Ovary (tissue), 9 donors: ENCODE measurements around the gene DHRS12. TPM values are rescaled to one million over a fixed set of nuclear protein-coding genes. Genes with fewer than 3 reads are reported as not detected.

Experiments
- DNase-seq, 5 donors: peaks; one replicate each; pipeline ENCODE4 v3.0.0-alpha.2; 2019 to 2020
- H3K27ac ChIP-seq, 2 donors: fragments of 200-600 bp; one replicate each; pipeline versions ENCODE4 v1.5.1 to v1.8.0; 2019 to 2022
- H3K27me3 ChIP-seq: fragments of 200-600 bp; one replicate; pipeline ENCODE4 v1.8.0; 2022
- H3K36me3 ChIP-seq: fragments of 200-600 bp; sonication (generic); one replicate; pipeline ENCODE4 v1.5.1; 2019
- H3K4me1 ChIP-seq: one replicate; pipeline ENCODE4 v1.8.1; 2013; ENCODE audit warnings: mild to moderate bottlenecking, moderate library complexity; ENCODE audit not compliant: insufficient read depth
- H3K4me3 ChIP-seq: fragments of 200-600 bp; sonication (generic); one replicate; pipeline ENCODE4 v1.5.1; 2017
- H3K9me3 ChIP-seq, 2 donors: fragments of 200-600 bp in 1 of 2; sonication (generic) in 1 of 2; one replicate each; pipeline versions ENCODE4 v1.5.1 to v1.8.1; 2013 to 2019; ENCODE audit warnings: mild to moderate bottlenecking in 1 of 2, moderate library complexity in 1 of 2
- EP300 ChIP-seq: sonication (generic); formaldehyde crosslinking; IDR thresholded peaks from one replicate; pipeline ENCODE4 v1.6.1; 2017; ENCODE audit warnings: antibody characterized with exemption
- POLR2A ChIP-seq: fragments of 450-650 bp; IDR thresholded peaks from one replicate; pipeline ENCODE4 v1.6.1; 2017; ENCODE audit warnings: antibody characterized with exemption, mild to moderate bottlenecking, moderate library complexity
- WGBS, 3 donors: extraction: QIAGEN DNeasy Blood & Tissue Kit in 1 of 3; methylation state at CpG; one replicate each; pipeline versions ENCODE4 v1.1.5 to v1.1.7; 2013 to 2017; 5-methylcytosine and 5-hydroxymethylcytosine counted together
- intact Hi-C, 4 donors: fragments of 100-400 bp; cut with DNase I; formaldehyde crosslinking; loops; one replicate each; pipeline versions ENCODE4 v1.11.0 to v1.15.1; 2022 to 2023
- polyA plus RNA-seq, 2 donors: library from polyadenylated mRNA; stranded (reverse); fragments of 200-250 nt in 1 of 2; fragments of 350-450 nt in 1 of 2; fragmentation: Illumina TruSeq in 1 of 2; extraction: RNeasy Lipid Tissue Mini Kit (QIAGEN cat#74804) in 1 of 2; gene quantifications; one replicate each; pipeline ENCODE4 v1.2.3, GENCODE V29; 2013 to 2014
- total RNA-seq, 7 donors: library from RNA; depleted of rRNA in 2 of 7; stranded (reverse); fragments of >200 nt in 2 of 7; fragmentation: NEBNext Ultra II Directional in 3 of 7; extraction: Animal tissue kit (Norgen Biotek cat#: 25700) in 3 of 7; gene quantifications; one replicate each; pipeline versions ENCODE4 v1.1.0 to v1.2.4, GENCODE V29; 2016 to 2023
- TF ChIP-seq, protein P1 (sequence below), 3 donors: fragments of 450-650 bp in 2 of 3; fragments of 200-600 bp in 1 of 3; IDR thresholded peaks; one replicate each; pipeline versions ENCODE4 v1.5.1 to v1.8.0; 2016 to 2022; ENCODE audit warnings: antibody characterized with exemption in 3 of 3, mild to moderate bottlenecking in 1 of 3
- donor health status: DM: no; HTN: no; CAD: no; lungs with moderate emphysema.
- donor health status: DM: no; HTN: no; CAD: no.
- donor health status: Bipolar disorder and iron deficiency.
- donor health status: DM: yes; HTN: yes; CAD: no.
- donor health status: DM: no; HTN: no; CAD: no.
- donor health status: DM: yes; HTN: yes; CAD: no.

Gene DHRS12
- total and polyA plus RNA-seq, 9 donors = 9.7 to 29.1 (median 18.3) TPM

DNA sequence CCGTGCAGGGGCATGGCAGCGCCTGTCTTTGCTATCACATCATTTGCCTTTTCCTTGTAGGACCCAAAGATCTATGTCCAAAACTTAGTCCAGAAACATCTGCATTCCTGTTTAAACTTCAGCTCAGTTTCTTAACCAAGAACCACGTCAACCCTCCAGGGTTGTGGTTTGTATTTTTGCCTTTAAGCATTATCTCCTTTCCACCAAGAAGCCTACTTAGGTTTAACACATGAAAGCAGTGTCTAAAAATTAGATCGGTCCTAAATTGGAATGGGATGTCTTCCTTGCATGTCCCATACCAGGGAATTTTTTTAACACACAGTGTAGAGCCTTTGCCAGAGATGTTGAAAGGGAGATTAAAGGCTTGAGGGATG lies 38.8 kb downstream of the DHRS12 start:
- Histone ChIP-seq H3K9me3 (no peaks in the 10 kb centered on the region), H3K27me3 (no peaks in the 10 kb centered on the region), H3K4me3 (no peak overlapping the region), H3K27ac (no peak overlapping the region), H3K36me3 (no peaks in the 10 kb centered on the region), H3K4me1 (peaks cover 14% of the 10 kb centered on the region)
- TF ChIP-seq, protein P1, sequence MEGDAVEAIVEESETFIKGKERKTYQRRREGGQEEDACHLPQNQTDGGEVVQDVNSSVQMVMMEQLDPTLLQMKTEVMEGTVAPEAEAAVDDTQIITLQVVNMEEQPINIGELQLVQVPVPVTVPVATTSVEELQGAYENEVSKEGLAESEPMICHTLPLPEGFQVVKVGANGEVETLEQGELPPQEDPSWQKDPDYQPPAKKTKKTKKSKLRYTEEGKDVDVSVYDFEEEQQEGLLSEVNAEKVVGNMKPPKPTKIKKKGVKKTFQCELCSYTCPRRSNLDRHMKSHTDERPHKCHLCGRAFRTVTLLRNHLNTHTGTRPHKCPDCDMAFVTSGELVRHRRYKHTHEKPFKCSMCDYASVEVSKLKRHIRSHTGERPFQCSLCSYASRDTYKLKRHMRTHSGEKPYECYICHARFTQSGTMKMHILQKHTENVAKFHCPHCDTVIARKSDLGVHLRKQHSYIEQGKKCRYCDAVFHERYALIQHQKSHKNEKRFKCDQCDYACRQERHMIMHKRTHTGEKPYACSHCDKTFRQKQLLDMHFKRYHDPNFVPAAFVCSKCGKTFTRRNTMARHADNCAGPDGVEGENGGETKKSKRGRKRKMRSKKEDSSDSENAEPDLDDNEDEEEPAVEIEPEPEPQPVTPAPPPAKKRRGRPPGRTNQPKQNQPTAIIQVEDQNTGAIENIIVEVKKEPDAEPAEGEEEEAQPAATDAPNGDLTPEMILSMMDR (IDR thresholded peaks at IDR 0.05) = no peak
- TF ChIP-seq EP300 (no peak), POLR2A (no peak)
- intact Hi-C loops = no loop called here
- 85 to 91% (median 89%) methylated on average over 4 of the region's 4 CpGs for WGBS, 3 donors
- DNase-seq = no peak

DNA sequence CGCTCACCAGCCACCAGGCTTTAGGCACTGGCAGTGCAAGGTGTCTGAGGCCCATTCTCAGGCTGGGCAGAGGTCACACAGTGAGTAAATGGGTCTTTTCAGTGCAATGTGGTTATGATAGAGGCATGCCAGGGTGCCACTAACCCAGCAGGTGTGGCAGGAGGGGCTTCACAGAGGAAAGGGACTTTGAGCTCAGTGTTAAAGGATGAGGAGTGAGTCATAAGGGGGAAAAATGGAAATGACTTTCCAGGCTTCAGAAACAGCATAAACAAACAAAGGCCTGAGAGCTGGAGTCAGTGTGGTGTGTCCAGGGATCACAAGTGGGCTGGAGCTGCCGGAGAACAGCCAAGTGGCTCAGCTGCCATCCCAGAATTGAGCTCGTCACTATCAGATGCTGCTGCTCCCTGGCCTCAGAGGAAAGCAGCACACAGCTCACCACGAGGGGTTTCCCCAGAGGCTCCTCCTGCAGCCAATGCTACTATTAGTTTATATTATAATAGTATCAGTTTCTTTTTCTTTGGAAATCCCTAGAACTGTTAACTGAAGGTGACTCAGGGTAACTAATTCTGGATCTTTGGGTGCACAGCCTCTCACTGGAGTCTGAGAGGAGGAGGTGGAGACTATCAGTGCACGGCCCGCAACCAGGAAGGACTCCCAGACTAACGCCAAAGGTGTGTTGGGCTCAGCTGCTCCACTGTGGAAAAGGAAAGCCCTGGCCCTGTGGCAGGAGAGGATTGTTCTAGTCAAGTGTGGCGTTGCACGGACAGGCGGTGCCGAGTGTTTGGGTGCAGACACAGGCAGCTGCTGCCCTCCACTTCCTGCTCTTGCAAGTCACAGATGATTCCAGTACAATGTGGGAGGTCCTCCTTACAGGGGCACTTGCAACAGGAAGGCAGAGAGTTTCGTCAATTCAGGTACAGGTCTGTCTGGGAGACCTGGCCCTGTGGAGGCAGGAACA lies 39.5 kb downstream of the DHRS12 start:
- Histone ChIP-seq H3K36me3 (no peaks in the 10 kb centered on the region), H3K27me3 (no peaks in the 10 kb centered on the region), H3K4me1 (peaks cover 13% of the 10 kb centered on the region), H3K27ac (peak overlapping the region in 1 of 2 donors; percentile 11), H3K9me3 (no peaks in the 10 kb centered on the region), H3K4me3 (no peak overlapping the region)
- 48 to 71% (median 68%) methylated on average over 12 of the region's 12 CpGs for WGBS, 3 donors
- intact Hi-C loops = no loop called here
- TF ChIP-seq, protein P1 (IDR thresholded peaks at IDR 0.05) = no peak
- no peak for TF ChIP-seq EP300
- TF ChIP-seq POLR2A = no peak
- peak in 1 of 5 donors; percentile 62 for DNase-seq

DNA sequence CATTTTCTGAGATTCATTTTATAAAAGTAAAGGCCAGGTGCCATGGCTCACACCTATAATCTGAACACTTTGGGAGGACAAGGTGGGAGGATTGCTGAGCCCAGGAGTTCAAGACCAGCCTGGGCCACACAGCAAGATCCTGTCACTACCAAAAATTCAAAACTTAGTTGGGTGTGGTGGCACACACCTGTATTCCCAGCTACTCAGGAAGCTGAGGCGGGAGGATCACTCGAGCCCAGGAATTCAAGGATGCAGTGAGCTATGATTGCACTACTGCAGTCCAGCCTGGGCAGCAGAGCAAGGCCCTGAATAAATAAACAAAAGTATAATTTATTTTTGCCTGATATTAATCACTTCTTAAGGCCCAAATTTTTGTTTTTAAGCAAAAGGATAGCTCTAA lies 40.5 kb downstream of the DHRS12 start:
- no peak overlapping the region for H3K4me3 ChIP-seq
- H3K36me3 ChIP-seq = no peaks in the 10 kb centered on the region
- no peak for TF ChIP-seq EP300
- no peak for TF ChIP-seq POLR2A
- TF ChIP-seq, protein P1 (IDR thresholded peaks at IDR 0.05) = no peak
- intact Hi-C loops = no loop called here
- H3K4me1 ChIP-seq = peaks cover 7% of the 10 kb centered on the region
- H3K27ac ChIP-seq = no peak overlapping the region
- no peak for DNase-seq
- 87 to 93% (median 91%) methylated on average over 2 of the region's 2 CpGs for WGBS, 3 donors
- no peaks in the 10 kb centered on the region for H3K27me3 ChIP-seq
- no peaks in the 10 kb centered on the region for H3K9me3 ChIP-seq

DNA sequence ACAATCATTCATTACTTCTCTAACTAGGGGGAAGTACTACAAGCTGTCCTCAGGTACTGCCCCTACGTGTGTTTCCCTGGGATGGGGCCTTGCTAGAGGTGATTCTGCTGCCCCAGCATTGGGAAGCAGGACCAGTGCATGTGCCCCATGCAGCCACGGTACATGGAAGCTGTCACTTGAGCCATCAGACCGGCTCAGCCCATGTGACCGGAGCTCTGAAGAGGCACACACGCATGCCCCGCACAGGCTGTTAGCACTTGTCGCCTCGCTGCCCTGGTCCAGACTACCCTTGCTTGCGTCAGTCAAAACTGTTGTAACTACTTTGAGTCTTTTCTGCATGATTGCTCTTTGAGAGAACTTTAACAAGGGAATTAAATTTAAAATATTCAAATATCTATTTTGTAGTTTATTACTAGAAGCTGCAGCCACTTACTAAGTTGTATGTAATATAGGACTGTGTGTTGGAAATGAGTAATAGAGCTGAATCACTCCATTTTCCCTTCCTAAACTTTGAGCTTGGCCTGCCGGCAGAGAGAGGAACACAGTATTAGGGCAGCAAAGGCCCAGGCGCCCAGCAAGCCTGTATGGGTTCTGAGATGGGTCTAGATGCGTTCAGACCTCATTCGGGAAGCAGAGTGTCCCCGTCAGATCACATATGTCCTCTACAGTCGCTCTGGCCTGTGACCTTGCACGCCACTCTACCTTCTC lies 42.2 kb downstream of the DHRS12 start:
- Histone ChIP-seq H3K4me1 (peaks cover 7% of the 10 kb centered on the region), H3K27ac (no peak overlapping the region), H3K9me3 (no peaks in the 10 kb centered on the region), H3K4me3 (no peak overlapping the region), H3K27me3 (no peaks in the 10 kb centered on the region), H3K36me3 (no peaks in the 10 kb centered on the region)
- DNase-seq = no peak
- intact Hi-C loops = no loop called here
- TF ChIP-seq EP300 = no peak
- TF ChIP-seq POLR2A = no peak
- TF ChIP-seq, protein P1 (IDR thresholded peaks at IDR 0.05) = no peak
- WGBS, 3 donors = 90 to 96% (median 95%) methylated on average over 16 of the region's 16 CpGs
